ENCODE measurements around the gene MEIOB. TPM values are rescaled to one million over a fixed set of nuclear protein-coding genes. Genes with fewer than 3 reads are reported as not detected.

MEIOB gene
- total RNA-seq, 1 donor from 2014 or later: not detected

DNA sequence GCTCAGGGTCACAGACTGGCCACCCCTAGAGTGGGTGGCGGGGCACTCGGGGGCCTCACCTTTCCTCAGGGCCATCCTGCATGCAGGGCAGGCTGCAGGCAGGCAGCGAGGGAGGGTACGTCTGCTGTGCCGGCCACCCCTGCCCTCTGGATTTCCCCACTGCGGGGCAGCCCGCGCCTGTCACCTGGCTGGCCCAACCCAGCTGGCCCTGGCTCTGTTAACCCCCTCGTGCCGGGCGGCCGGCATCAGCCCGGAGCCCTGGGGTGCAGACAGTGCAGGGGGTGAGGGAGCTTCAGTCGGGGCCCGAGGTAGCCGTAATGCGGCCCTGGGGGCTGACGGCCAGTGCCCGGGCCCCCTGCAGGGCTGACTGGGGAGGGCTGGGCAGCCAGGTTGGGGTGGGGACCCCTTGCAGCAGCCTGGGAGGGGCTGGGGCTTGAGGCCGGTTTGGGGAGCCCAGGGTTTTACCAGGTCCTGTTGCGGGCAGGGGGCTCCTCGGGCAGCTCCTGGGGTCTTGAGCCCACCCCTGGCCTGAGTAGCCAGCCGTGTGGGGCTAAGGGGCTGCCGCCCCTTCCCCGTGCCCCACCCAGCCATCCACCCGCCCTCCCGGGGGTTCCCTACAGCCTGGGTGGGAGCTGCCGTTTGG, 78.3 kb downstream of the MEIOB start, which contains the start of gene IGFALS:
Gene IGFALS (minus strand): TSS at position 128 of the 643 bp plus-strand sequence. CDS start 53 bp downstream, at position 75.
- Mint-ChIP-seq H3K4me1 (no peaks in the 10 kb centered on the region), H3K9me3 (peaks cover under 1% of the 10 kb centered on the region), H3K4me3 (no peak within 1 kb of the TSS), H3K36me3 (peaks cover 10% of the 10 kb centered on the region), H3K27me3 (ENCODE audit: low read depth) (no peaks in the 10 kb centered on the region), H3K27ac (no peak within 1 kb of the TSS)
- DNase-seq (ENCODE audit: low spot score in 2 of 2, unreplicated experiment in 2 of 2): peak in 1 of 2 experiments; percentile 36
- TF ChIP-seq, protein P1, sequence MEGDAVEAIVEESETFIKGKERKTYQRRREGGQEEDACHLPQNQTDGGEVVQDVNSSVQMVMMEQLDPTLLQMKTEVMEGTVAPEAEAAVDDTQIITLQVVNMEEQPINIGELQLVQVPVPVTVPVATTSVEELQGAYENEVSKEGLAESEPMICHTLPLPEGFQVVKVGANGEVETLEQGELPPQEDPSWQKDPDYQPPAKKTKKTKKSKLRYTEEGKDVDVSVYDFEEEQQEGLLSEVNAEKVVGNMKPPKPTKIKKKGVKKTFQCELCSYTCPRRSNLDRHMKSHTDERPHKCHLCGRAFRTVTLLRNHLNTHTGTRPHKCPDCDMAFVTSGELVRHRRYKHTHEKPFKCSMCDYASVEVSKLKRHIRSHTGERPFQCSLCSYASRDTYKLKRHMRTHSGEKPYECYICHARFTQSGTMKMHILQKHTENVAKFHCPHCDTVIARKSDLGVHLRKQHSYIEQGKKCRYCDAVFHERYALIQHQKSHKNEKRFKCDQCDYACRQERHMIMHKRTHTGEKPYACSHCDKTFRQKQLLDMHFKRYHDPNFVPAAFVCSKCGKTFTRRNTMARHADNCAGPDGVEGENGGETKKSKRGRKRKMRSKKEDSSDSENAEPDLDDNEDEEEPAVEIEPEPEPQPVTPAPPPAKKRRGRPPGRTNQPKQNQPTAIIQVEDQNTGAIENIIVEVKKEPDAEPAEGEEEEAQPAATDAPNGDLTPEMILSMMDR (IDR thresholded peaks at IDR 0.05; ENCODE audit: unreplicated experiment): no peak

GRCh38 chr16:1792836-1793577, 79.0 kb downstream of the MEIOB start:
- Mint-ChIP-seq H3K4me1 (no peaks in the 10 kb centered on the region), H3K9me3 (no peaks in the 10 kb centered on the region), H3K27ac (no peak overlapping the region), H3K36me3 (peaks cover 10% of the 10 kb centered on the region), H3K27me3 (ENCODE audit: low read depth) (no peaks in the 10 kb centered on the region), H3K4me3 (no peak overlapping the region)
- TF ChIP-seq, protein P1 (IDR thresholded peaks at IDR 0.05; ENCODE audit: unreplicated experiment): no peak
- no peak for DNase-seq (ENCODE audit: low spot score in 2 of 2, unreplicated experiment in 2 of 2)

GRCh38 chr16:1791943-1792812, 79.8 kb downstream of the MEIOB start:
- H3K36me3 Mint-ChIP-seq: peaks cover 9% of the 10 kb centered on the region
- no peak overlapping the region for H3K27ac Mint-ChIP-seq
- peak in 1 of 2 experiments; percentile 18 for DNase-seq (ENCODE audit: low spot score in 2 of 2, unreplicated experiment in 2 of 2)
- H3K27me3 Mint-ChIP-seq (ENCODE audit: low read depth): no peaks in the 10 kb centered on the region
- TF ChIP-seq, protein P1 (IDR thresholded peaks at IDR 0.05; ENCODE audit: unreplicated experiment): no peak
- no peaks in the 10 kb centered on the region for H3K4me1 Mint-ChIP-seq
- H3K9me3 Mint-ChIP-seq: no peaks in the 10 kb centered on the region
- H3K4me3 Mint-ChIP-seq: no peak overlapping the region

DNA sequence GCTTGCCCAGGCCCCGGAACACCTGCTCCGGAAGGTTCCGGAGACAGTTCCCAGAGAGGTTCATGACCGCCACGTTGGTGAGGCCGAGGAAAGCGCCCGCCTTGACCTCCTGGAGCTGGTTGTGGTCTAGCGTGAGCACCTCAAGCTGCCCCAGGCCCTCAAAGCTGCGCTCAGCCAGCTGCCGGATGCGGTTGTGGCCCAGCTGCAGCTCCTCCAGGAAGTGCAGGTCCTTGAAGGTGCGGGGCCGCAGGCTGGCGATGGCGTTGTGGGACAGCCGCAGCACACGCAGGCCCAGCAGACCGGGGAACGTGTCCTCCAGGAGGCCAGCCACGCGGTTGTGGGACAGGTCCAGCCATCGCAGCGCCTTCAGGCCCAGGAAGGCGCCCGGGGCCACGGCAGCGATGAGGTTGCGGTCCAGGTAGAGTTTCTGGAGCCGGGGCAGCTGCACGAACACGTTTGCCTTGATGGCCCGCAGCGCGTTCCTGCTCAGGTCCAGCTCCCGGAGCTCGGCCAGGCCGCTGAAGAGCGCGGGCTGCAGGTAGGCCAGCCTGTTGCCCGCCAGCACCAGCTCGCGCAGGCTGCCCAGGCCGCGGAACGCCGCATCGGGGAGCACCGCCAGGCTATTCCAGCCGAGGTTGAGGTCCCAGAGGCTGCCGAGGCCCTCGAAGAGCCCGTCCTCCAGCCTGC, 80.6 kb downstream of the MEIOB start:
- peaks cover 5% of the 10 kb centered on the region for H3K36me3 Mint-ChIP-seq
- H3K27ac Mint-ChIP-seq: no peak overlapping the region
- H3K4me1 Mint-ChIP-seq: no peaks in the 10 kb centered on the region
- no peak overlapping the region for H3K4me3 Mint-ChIP-seq
- no peaks in the 10 kb centered on the region for H3K27me3 Mint-ChIP-seq (ENCODE audit: low read depth)
- DNase-seq (ENCODE audit: low spot score in 2 of 2, unreplicated experiment in 2 of 2): peak in 1 of 2 experiments; percentile 37
- no peaks in the 10 kb centered on the region for H3K9me3 Mint-ChIP-seq
- TF ChIP-seq, protein P1 (IDR thresholded peaks at IDR 0.05; ENCODE audit: unreplicated experiment): no peak

Measured in mesothelial cell of epicardium (in vitro differentiated cells).